CD8-positive, alpha-beta memory T cell (primary cell): Measurements from ENCODE around the gene LRRFIP2. TPM values are rescaled to one million over a fixed set of nuclear protein-coding genes. Genes with fewer than 3 reads are reported as not detected.
"Not testable (repeated sequence)": the region's sequence is repeated elsewhere in the genome, so short reads cannot be mapped to it uniquely, and the experiment has no call there.

ENCODE experiments used
- CTCF ChIA-PET: fragments of 350-600 bp; sonication (Branson Sonifier 250); formaldehyde crosslinking; loops from one replicate; lab custom pipeline; 2021; ENCODE audit warnings: antibody characterized with exemption; lab: Charles Lee
- POLR2A ChIA-PET: fragments of 350-600 bp; sonication (Branson Sonifier 250); formaldehyde crosslinking; loops from one replicate; lab custom pipeline; 2021; ENCODE audit warnings: antibody characterized with exemption; lab: Charles Lee
- DNase-seq, 5 donors: peaks; one replicate each; pipeline versions ENCODE4 v3.0.0 to v3.0.0-alpha.2; 2020 to 2022; ENCODE audit warnings: mixed read lengths in 1 of 5
- H3K27ac ChIP-seq: one replicate; pipeline ENCODE4 v1.7.0; 2013; ENCODE audit warnings: low read depth, mild to moderate bottlenecking, low read length, moderate library complexity
- H3K27me3 ChIP-seq: 2 replicates; pipeline ENCODE4 v1.7.0; 2013; ENCODE audit warnings: low read length, mild to moderate bottlenecking; ENCODE audit not compliant: insufficient read depth, poor library complexity, severe bottlenecking
- H3K36me3 ChIP-seq: 2 replicates; pipeline ENCODE4 v1.7.0; 2013; ENCODE audit warnings: mild to moderate bottlenecking, low read length, moderate library complexity; ENCODE audit not compliant: insufficient read depth
- H3K4me1 ChIP-seq: 2 replicates; pipeline ENCODE4 v1.7.0; 2013; ENCODE audit warnings: mild to moderate bottlenecking, low read length, moderate library complexity; ENCODE audit not compliant: insufficient read depth
- H3K4me3 ChIP-seq: 2 replicates; pipeline ENCODE4 v1.7.0; 2013; ENCODE audit warnings: mild to moderate bottlenecking, low read length
- H3K9me3 ChIP-seq: 2 replicates; pipeline ENCODE4 v1.7.0; 2013; ENCODE audit warnings: mild to moderate bottlenecking, low read length
- H3K27ac Mint-ChIP-seq, 8 donors: one replicate each; pipeline ENCODE4 v1.8.0; 2020 to 2021; ENCODE audit warnings: mixed read lengths in 8 of 8, mild to moderate bottlenecking in 6 of 8, inconsistent platforms in 3 of 8, moderate library complexity in 3 of 8
- H3K27me3 Mint-ChIP-seq, 2 donors: one replicate each; pipeline ENCODE4 v1.8.0; 2020 to 2021; ENCODE audit warnings: mixed read lengths in 2 of 2, mild to moderate bottlenecking in 1 of 2, moderate library complexity in 1 of 2
- H3K36me3 Mint-ChIP-seq, 3 donors: one replicate each; pipeline ENCODE4 v1.8.0; 2020 to 2021; ENCODE audit warnings: mixed read lengths in 3 of 3, inconsistent platforms in 1 of 3, mild to moderate bottlenecking in 1 of 3
- H3K4me1 Mint-ChIP-seq, 3 donors: one replicate each; pipeline ENCODE4 v1.8.0; 2020 to 2021; ENCODE audit warnings: mixed read lengths in 3 of 3, inconsistent platforms in 1 of 3, mild to moderate bottlenecking in 1 of 3
- H3K4me3 Mint-ChIP-seq, 7 donors: one replicate each; pipeline ENCODE4 v1.8.0; 2020 to 2021; ENCODE audit warnings: mixed read lengths in 7 of 7, mild to moderate bottlenecking in 6 of 7, moderate library complexity in 4 of 7, inconsistent platforms in 2 of 7
- H3K9me3 Mint-ChIP-seq, 5 donors: one replicate each; pipeline ENCODE4 v1.8.0; 2020 to 2022; ENCODE audit warnings: mixed read lengths in 5 of 5, mild to moderate bottlenecking in 3 of 5, moderate library complexity in 2 of 5, inconsistent platforms in 1 of 5
- polyA plus RNA-seq: library from polyadenylated mRNA; unstranded; fragments of 300-500 nt; fragmentation: Illumina TruSeq; gene quantifications from one replicate; pipeline ENCODE4 v1.2.3, GENCODE V29; 2021
- total RNA-seq, 2 experiments: library from RNA; stranded (reverse); gene quantifications; one replicate each; pipeline ENCODE4 v1.2.3, GENCODE V29; 2021

LRRFIP2 gene
- total and polyA plus RNA-seq, 3 experiments from 2014 or later = 21.9 to 34.3 (median 34.1) TPM

GRCh38 chr3:37150621-37151020 is 23.8 kb downstream of the LRRFIP2 start:
- H3K27me3 Mint-ChIP-seq = no peaks in the 10 kb centered on the region
- POLR2A ChIA-PET = no interaction called here
- CTCF ChIA-PET = no interaction called here

GRCh38 chr3:37149257-37149656 is 25.1 kb downstream of the LRRFIP2 start:
- no peak for DNase-seq
- Mint-ChIP-seq H3K4me1 (peaks cover 9 to 31% (median 29%) of the 10 kb centered on the region in 3 donors), H3K9me3 (no peaks in the 10 kb centered on the region), H3K36me3 (peaks cover 9 to 72% (median 23%) of the 10 kb centered on the region in 3 donors), H3K27ac (no peak overlapping the region), H3K27me3 (no peaks in the 10 kb centered on the region), H3K4me3 (no peak overlapping the region)
- POLR2A ChIA-PET = no interaction called here
- Histone ChIP-seq H3K27me3 (no peaks in the 10 kb centered on the region), H3K4me1 (peaks cover 5% of the 10 kb centered on the region), H3K27ac (no peak overlapping the region), H3K4me3 (no peak overlapping the region), H3K36me3 (peaks cover 4% of the 10 kb centered on the region), H3K9me3 (no peaks in the 10 kb centered on the region)
- CTCF ChIA-PET = no interaction called here

More at GRCh38 chr3:37150621-37151020, 23.8 kb downstream of the LRRFIP2 start:
- peaks cover 14% of the 10 kb centered on the region for H3K4me1 ChIP-seq
- Mint-ChIP-seq H3K4me3 (no peak overlapping the region), H3K4me1 (peaks cover 20 to 32% (median 29%) of the 10 kb centered on the region in 3 donors), H3K9me3 (no peaks in the 10 kb centered on the region), H3K27ac (no peak overlapping the region), H3K36me3 (peaks cover 9 to 65% (median 20%) of the 10 kb centered on the region in 3 donors)
- no peaks in the 10 kb centered on the region for H3K9me3 ChIP-seq
- DNase-seq = no peak
- H3K27ac ChIP-seq = no peak overlapping the region
- no peaks in the 10 kb centered on the region for H3K27me3 ChIP-seq
- peaks cover 4% of the 10 kb centered on the region for H3K36me3 ChIP-seq
- H3K4me3 ChIP-seq = no peak overlapping the region

GRCh38 chr3:37148208-37148607 is 26.2 kb downstream of the LRRFIP2 start:
- Histone ChIP-seq H3K27me3 (no peaks in the 10 kb centered on the region), H3K4me1 (no peaks in the 10 kb centered on the region), H3K9me3 (no peaks in the 10 kb centered on the region), H3K27ac (no peak overlapping the region), H3K4me3 (no peak overlapping the region), H3K36me3 (no peaks in the 10 kb centered on the region)
- H3K4me3 Mint-ChIP-seq = no peak overlapping the region
- POLR2A ChIA-PET = no interaction called here
- H3K4me1 Mint-ChIP-seq = peaks cover 4 to 23% (median 20%) of the 10 kb centered on the region in 3 donors
- CTCF ChIA-PET = no interaction called here
- peaks cover 13 to 70% (median 25%) of the 10 kb centered on the region in 3 donors for H3K36me3 Mint-ChIP-seq
- no peaks in the 10 kb centered on the region for H3K9me3 Mint-ChIP-seq
- no peak for DNase-seq
- H3K27ac Mint-ChIP-seq = no peak overlapping the region
- H3K27me3 Mint-ChIP-seq = no peaks in the 10 kb centered on the region

GRCh38 chr3:37147666-37148065 is 26.7 kb downstream of the LRRFIP2 start:
- no peak overlapping the region for H3K4me3 Mint-ChIP-seq
- CTCF ChIA-PET = no interaction called here

GRCh38 chr3:37146927-37147326 is 27.5 kb downstream of the LRRFIP2 start:
- H3K9me3 Mint-ChIP-seq, H3K4me3 ChIP-seq, H3K4me3 Mint-ChIP-seq, H3K36me3 ChIP-seq, H3K27me3 Mint-ChIP-seq, H3K27ac Mint-ChIP-seq, DNase-seq, H3K27ac ChIP-seq, H3K4me1 ChIP-seq, CTCF ChIA-PET, H3K9me3 ChIP-seq, H3K27me3 ChIP-seq: not testable (repeated sequence)
- POLR2A ChIA-PET = interaction anchor here (0.6 kb wide), 1 partner anchor 20 kb away, joined by 4 read pairs; no protein-coding TSS in a partner anchor
- Mint-ChIP-seq H3K4me1 (peaks cover 4 to 23% (median 19%) of the 10 kb centered on the region in 3 donors), H3K36me3 (peaks cover 20 to 73% (median 24%) of the 10 kb centered on the region in 3 donors)

More at GRCh38 chr3:37147666-37148065, 26.7 kb downstream of the LRRFIP2 start:
- DNase-seq = no peak
- no peaks in the 10 kb centered on the region for H3K9me3 Mint-ChIP-seq
- H3K27me3 Mint-ChIP-seq = no peaks in the 10 kb centered on the region
- H3K27ac ChIP-seq = no peak overlapping the region
- peaks cover 18 to 73% (median 28%) of the 10 kb centered on the region in 3 donors for H3K36me3 Mint-ChIP-seq
- H3K9me3 ChIP-seq = no peaks in the 10 kb centered on the region
- POLR2A ChIA-PET = no interaction called here
- H3K27ac Mint-ChIP-seq = no peak overlapping the region
- H3K4me1 ChIP-seq = no peaks in the 10 kb centered on the region
- H3K4me3 ChIP-seq = no peak overlapping the region
- H3K4me1 Mint-ChIP-seq = peaks cover 4 to 23% (median 19%) of the 10 kb centered on the region in 3 donors
- H3K36me3 ChIP-seq = no peaks in the 10 kb centered on the region
- no peaks in the 10 kb centered on the region for H3K27me3 ChIP-seq

GRCh38 chr3:37145611-37146010 is 28.8 kb downstream of the LRRFIP2 start:
- peak overlapping the region in 5 of 8 donors; percentile 37 to 77 (median 43) for H3K27ac Mint-ChIP-seq
- H3K36me3 Mint-ChIP-seq = peaks cover 18 to 70% (median 23%) of the 10 kb centered on the region in 3 donors
- H3K9me3 Mint-ChIP-seq = no peaks in the 10 kb centered on the region
- Histone ChIP-seq H3K9me3 (no peaks in the 10 kb centered on the region), H3K36me3 (no peaks in the 10 kb centered on the region), H3K4me1 (no peaks in the 10 kb centered on the region), H3K27ac (no peak overlapping the region), H3K4me3 (no peak overlapping the region), H3K27me3 (no peaks in the 10 kb centered on the region)
- no peak for DNase-seq
- CTCF ChIA-PET = interaction anchor here (1.1 kb wide), 1 partner anchor 11 kb away, joined by 4 read pairs; no protein-coding TSS in a partner anchor
- peaks cover 4 to 23% (median 19%) of the 10 kb centered on the region in 3 donors for H3K4me1 Mint-ChIP-seq
- H3K27me3 Mint-ChIP-seq = no peaks in the 10 kb centered on the region
- H3K4me3 Mint-ChIP-seq = no peak overlapping the region
- POLR2A ChIA-PET = interaction anchor here (0.6 kb wide), 1 partner anchor 60 kb away, joined by 3 read pairs; no protein-coding TSS in a partner anchor

- DNase-seq = peak in 1 of 5 donors; percentile 7
- ChIA-PET POLR2A (no interaction called here), CTCF (interaction anchor here (1.1 kb wide), 1 partner anchor 12 kb away, joined by 4 read pairs; no protein-coding TSS in a partner anchor)
- no peaks in the 10 kb centered on the region for H3K9me3 ChIP-seq
- no peak overlapping the region for H3K4me3 Mint-ChIP-seq
- no peak overlapping the region for H3K27ac ChIP-seq
- peak overlapping the region in 5 of 8 donors; percentile 14 to 77 (median 37) for H3K27ac Mint-ChIP-seq
- peaks cover 4 to 23% (median 19%) of the 10 kb centered on the region in 3 donors for H3K4me1 Mint-ChIP-seq
- H3K36me3 Mint-ChIP-seq = peaks cover 18 to 68% (median 23%) of the 10 kb centered on the region in 3 donors
- no peaks in the 10 kb centered on the region for H3K27me3 ChIP-seq
- no peaks in the 10 kb centered on the region for H3K4me1 ChIP-seq
- no peak overlapping the region for H3K4me3 ChIP-seq
- no peaks in the 10 kb centered on the region for H3K27me3 Mint-ChIP-seq
- H3K36me3 ChIP-seq = no peaks in the 10 kb centered on the region
- H3K9me3 Mint-ChIP-seq = no peaks in the 10 kb centered on the region
These were observed 29.6 kb downstream of the LRRFIP2 start for GRCh38 chr3:37144806-37145205.

GRCh38 chr3:37143821-37144220 is 30.6 kb downstream of the LRRFIP2 start:
- Mint-ChIP-seq H3K27ac (peak overlapping the region in 2 of 8 donors; percentile 29 to 89), H3K27me3 (no peaks in the 10 kb centered on the region), H3K9me3 (no peaks in the 10 kb centered on the region), H3K36me3 (peaks cover 18 to 67% (median 22%) of the 10 kb centered on the region in 3 donors), H3K4me1 (peaks cover 4 to 23% (median 19%) of the 10 kb centered on the region in 3 donors), H3K4me3 (no peak overlapping the region)
- ChIA-PET POLR2A (no interaction called here), CTCF (no interaction called here)
- Histone ChIP-seq H3K27me3 (no peaks in the 10 kb centered on the region), H3K36me3 (no peaks in the 10 kb centered on the region), H3K9me3 (no peaks in the 10 kb centered on the region), H3K4me3 (no peak overlapping the region), H3K27ac (no peak overlapping the region), H3K4me1 (no peaks in the 10 kb centered on the region)
- no peak for DNase-seq
